ENCODE measurements around the gene BMERB1.
"Not testable (repeated sequence)": the region's sequence is repeated elsewhere in the genome, so short reads cannot be mapped to it uniquely, and the experiment has no call there.

BMERB1 gene

DNA sequence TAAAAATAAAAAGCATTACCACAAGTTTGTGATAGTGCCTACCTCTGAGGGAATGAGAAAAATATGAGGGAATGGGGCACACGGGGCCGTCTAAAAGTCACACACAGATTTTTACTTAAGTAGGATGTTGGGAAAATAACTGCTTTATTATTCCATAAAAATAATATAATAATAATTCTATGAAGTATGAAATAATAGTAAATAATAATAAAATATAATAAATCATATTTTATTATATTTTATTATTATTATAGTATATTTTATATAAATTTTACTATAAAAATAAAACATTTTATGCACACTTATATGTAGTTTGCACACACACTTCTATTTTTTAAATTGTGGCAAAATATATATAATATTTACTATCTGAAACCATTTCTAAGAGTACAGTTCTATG is 92.3 kb downstream of the BMERB1 start:
- DNase-seq, result no peak

DNA sequence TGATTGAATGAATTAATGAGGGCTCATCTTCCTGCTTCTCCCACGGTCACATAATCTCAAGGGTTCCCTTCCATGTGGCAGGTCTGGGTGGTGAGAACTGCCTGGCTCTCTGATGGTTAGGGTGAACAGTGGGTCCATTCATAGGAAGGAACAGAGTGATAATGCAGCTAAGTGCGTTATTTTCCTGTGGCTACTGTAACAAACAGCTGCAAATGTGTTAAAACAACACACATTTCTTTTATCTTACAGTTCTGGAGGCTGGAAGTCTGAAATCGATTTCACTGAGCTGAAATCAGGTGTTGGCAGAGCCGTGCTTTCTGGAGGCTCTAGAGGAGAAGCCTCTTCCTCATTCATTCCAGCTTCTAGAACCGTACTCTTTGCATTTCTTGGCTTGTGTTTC is 95.3 kb downstream of the BMERB1 start:
- no peak for DNase-seq

DNA sequence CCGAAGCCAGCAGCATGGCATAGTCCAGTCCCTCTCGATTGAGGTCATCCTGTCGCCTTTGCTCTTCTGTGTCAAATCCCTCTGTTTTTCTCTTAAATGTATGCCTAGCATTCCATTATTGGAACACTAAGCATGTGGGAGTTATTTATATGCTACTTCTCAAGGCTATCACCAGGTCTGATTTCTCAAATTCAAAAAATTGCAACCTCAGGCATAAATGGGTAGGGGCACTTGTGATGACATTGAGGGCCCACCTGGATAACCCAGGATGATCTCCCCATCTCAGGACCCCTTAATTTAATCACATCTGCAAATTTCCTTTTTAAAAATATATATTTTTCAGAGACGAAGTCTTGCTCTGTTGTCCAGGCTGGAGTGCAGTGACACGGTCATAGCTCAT is 95.7 kb downstream of the BMERB1 start:
- DNase-seq, result no peak

DNA sequence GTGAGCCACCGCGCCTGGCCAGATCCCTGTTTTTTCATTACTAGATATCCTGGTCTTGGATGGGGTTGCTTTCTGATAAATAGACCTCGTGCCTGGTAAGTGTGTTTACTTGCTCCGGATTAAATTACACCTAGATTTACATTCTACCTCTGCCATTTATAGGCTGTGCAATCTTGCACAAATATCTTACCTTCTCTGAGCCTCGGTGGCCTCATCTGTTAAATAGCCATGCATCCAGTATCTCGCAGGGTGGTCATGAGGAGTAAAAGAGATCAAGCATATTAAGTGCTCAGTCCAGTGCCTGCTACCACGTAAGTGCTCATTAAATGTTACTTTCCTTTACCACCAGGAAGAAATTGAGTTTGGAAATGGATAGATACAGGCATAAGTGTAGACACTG is 98.4 kb downstream of the BMERB1 start:
- no peak for DNase-seq

DNA sequence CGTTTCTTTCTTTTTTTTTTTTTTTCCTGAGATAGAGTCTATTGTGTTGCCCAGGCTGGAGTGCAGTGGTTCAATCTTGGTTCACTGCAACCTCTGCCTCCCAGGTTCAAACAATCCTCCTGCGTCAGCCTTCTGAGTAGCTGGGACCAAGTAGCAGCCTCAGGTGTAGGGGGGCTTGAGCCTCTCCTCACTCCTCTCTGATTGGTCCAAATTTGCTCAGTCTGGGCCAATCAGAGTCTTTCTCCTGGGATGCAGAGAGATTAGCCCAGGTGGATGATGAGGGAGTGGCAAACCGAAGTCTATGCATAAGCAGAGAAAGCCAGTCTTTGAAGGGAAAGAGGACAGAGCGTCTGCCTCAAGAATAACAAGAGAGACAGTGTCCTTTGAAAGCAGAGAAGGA is 99.0 kb downstream of the BMERB1 start:
- DNase-seq, result no peak

DNA sequence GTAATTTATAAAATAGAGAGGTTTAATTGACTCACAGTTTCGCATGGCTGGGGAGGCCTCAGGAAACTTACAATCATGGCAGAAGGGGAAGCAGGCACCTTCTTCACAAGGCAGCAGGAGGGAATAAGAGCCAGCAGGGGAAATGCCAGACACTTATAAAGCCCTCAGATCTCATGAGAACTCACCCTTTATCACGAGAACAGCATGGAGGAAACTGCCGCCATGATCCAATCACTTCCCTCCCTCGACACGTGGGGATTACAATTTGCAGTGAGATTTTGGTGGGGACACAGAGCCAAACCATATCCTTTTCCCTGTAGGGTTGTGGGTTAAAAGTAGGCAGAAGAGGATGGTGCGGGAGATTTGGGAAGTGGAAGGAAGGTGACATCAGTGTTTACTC is 101.4 kb downstream of the BMERB1 start:
- DNase-seq, result no peak

DNA sequence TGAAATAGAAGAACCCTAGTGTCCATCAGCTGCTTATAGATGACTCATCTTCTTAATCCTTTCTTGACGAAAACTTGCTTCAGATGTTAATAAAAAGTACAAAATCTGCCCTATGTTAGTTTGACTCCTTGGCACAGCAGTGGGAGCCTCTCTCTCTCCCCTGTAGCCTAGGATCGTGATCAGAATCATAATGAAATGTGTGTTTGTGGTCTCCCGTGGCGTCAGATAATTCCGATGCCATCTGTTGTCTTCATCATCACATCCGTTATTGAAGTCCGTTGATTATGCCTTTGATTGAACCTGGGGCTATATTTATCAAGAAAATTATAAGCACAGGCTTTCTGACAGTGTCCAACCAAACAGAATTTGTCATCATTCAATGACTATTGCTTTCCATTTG is 102.5 kb downstream of the BMERB1 start:
- DNase-seq, result no peak

DNA sequence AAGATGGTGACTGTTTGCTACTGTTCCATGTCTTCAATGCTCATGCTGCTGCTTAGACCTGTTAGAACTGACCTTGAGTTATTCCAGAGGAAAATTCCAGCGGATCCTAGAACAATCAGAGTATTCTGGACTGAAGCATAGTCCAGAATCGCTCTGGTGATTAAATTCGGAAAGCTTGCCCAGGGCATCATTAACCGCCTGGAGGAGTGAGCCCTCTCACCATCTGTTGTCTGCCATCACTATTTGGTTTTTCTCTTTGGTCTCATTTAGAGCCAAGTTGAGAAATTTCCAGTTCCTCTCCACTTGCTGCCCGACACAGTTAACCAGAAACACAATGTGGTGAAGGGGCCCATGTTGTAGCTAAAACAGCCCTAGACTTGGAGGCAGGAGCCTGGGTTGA is 104.1 kb downstream of the BMERB1 start:
- DNase-seq, result no peak

DNA sequence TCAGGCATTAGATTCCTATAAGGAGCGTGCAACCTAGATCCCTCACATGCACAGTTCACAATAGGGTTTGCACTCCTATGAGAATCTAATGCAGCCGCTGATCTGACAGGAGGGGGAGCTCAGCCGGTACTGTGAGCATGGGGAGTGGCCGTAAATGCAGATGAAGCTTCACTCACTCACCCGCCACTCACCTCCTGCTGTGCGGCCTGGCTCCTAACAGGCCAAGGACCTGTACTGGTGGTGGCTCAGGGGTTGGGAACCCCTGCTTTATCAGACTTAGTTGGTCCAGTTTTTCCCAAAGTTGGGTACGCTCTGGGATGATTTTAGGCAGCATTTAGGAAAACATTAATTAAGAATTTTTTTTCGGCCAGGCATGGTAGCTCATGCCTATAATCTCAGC is 104.8 kb downstream of the BMERB1 start:
- no peak for DNase-seq

DNA sequence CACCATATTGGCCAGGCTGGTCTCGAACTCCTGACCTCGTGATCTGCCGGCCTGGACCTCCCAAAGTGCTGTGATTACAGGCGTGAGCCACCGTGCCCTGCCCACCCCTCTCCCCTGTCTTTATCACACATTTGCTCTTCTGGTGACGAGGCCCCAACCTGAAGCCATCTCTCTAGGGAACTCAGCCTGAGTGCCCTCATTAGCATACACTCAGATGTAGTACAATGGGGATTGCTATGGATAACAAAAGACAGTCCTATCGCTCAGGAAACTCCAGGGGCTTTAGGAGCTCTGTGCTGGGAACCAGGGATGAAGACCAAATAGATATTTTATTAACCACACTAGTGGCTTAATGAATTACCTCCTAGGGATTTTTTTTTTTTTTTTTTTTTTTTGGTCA is 107.9 kb downstream of the BMERB1 start:
- DNase-seq, result no peak

DNA sequence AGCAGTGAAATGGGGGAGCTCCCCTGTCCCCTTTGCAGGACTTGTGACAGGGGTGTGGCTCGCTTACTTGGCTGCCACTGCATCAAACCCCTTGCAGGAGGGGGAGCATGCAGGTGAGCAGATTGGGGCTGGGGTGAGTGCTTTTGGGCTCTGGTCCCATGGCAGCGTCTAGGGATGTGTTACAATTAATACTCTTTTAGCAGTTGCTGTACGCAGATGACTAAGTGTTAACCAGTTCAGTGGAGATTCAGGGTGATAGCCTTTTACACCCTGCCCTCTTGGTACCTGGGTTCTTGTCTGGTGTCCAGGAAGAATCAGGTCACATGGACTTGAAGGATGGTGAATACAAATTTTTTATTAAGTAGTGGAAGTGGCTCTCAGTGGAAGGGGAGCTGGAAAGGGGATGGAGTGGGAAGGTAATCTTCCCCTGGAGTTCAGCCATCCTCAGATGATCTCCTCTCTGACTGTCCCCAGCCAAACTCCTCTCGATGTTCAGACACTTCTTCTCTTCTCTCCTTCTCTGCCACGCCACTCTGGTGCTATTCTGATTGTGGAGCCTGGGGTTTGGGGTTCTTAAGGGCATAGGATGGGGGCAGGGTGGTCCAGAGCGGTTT is 108.5 kb downstream of the BMERB1 start:
- no peak for DNase-seq

DNA sequence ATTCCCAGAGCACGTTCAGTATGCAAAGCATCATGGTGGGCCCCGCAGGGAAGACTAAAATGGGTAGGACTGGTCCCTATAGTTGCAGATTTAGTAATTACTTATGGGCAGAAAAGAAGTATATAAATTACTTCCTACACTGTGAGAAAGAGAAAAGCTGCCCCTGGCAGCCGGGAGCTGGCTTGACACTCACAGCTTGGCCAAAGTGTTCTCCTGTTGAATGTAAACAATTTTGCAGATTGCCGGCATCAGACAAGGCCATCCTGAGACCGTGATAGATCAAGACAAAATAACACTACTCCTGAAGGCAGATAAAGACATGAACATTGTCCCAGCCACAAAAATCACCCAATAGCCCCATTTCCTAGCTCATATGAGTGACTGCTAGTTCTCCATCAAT is 110.0 kb downstream of the BMERB1 start:
- no peak for DNase-seq

DNA sequence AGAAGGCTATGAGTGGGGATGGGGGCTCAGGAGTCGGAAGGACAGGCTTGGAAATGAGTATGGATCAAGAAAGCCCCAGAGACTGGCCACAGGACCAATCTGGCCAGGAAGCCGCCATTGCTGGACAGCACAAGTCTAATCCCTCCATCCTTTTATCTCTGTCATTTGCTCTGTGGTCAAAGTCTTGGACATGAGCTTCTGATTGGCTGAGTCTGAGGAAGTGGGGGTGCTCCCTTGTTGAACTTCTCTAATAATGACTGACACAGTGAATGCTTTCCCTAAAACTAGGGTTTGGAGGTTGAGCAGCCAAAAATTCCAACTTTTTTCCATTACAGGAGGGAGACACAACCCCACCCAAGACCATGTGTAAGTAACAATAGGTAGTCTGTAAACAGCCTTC is 111.2 kb downstream of the BMERB1 start:
- no peak for DNase-seq

DNA sequence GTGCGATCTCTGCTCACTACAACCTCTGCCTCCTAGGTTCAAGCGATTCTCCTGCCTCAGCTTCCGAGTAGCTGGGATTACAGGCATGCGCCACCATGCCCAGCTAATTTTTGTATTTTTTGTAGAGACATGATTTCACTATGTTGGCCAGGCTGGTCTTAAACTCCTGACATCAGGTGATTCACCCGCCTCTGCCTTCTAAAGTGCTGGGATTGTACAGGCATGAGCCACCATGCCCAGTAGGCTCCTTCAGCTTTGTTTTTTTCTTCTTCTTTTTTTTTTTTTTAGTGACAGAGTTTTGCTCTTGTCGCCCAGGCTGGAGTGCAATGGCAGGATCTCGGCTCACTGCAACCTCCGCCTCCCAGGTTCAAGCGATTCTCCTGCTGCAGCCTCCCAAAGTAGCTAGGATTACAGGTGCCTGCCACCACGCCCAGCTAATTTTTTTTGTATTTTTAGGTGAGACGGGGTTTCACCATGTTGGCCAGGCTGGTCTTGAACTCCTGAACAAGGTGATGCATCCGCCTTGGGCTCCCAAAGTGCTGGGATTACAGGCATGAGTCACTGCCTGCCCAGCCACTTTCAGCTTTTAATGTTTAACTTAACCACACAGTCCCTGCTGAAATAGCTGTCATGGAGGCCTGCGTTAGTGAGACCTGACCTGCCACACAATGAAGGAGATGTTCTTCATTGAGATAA is 112.8 kb downstream of the BMERB1 start:
- not testable (repeated sequence) for DNase-seq

DNA sequence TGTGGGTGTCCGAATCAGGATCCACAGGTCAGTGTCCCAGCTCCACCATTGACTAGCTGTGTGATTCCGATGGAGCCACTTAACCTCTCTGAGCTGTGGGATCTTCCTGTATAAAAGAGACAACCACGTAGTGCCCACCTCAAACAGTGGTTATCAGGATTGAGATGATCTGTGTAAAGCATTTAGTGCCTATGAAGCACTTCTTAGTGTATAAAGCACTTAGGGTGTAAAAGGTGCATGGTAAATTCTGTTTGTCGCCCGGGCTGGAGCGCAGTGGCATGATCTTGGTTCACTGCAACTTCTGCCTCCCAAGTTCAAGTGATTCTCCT is 113.3 kb downstream of the BMERB1 start:
- no peak for DNase-seq

DNA sequence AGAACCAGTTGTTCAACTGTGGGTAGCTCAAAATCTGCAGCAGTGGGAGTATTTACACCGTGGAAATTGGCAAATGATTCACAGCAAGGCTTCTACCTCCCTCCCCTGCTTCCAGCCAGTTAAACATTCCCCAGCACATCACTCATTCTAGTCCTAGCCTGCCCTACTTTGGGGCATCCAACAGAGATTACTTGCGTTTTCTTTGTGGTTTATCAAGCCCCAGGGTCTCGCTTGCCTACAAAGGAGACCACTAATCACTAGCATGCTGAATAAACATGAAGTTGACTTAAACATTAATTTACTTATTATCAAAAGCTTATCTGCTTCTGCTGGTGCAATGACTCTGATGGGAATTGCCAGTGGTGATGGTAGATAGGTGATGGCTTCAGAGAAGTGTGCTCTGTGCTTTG is 114.1 kb downstream of the BMERB1 start:
- DNase-seq, result no peak

DNA sequence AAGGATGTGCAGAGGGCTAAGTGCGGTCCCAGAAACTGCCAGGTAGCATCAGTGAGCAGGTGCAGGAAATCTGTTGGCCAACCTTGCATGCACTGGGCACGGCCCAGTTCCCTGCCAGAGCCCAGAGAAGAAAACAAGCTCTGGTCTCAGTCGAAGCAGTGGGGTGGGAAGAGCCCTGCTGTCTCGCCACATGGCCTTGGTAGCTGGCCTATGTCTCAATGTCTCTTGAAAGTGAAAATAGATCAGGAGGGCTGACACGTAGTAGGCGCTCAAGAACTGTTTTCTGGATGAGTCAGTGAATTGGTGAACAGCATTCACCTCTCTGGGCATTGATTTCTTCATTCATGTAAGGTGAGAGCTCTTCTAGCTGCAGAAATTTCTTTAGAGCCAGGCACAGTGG is 118.1 kb downstream of the BMERB1 start:
- no peak for DNase-seq

DNA sequence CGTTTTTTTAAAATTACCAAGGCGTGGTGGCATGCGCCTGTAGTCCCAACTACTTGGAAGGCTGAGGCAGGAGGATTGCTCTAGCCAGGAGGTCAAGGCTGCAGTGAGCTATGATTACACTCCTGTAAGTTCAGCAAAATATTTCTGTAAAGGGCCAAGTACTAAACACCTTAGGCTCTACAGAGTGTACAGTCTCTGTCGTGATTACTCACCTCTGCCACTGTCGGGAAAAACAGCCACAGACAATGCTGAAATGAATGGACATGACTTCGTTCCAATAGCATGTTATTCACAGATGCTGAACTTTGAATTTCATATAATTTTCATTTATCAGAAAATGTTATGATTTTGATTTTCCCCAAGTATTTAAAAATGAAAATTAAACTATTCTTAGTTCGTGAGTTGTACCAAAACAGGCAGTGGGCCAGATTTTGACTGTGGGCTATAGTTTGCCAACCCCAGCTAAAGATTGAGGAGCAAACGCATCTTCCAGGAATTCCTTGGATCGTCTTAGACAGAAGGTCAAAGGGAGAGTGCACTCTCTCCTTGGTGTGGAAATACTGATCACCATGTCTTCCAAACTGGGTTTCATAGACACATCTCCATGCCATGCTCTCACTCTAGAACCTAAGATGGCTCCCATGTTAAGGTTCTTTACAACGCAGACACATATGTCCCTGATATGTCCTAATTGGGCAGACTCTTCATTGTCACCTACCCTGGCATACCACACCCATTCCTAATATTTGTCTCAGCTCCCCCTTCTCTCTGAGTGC is 119.1 kb downstream of the BMERB1 start:
- no peak for DNase-seq

DNA sequence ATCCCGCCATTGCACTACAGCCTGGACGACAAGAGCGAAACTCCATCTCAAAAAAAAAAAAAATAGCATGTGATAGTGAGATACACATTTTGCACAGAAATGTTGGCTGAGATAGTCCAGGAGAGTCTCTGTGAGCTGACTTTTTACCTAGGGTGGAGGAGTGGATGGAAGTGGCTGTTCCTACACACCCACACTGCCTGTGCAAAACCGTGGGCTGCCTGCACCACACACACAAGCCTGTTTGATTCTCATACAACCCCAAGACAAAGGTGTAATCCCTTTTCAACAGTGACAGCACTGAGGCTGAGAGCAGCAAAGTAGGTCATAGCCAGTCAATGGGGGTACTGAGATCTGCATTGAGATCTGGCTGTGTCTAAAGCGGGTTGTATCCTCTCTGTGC is 121.7 kb downstream of the BMERB1 start:
- DNase-seq, result no peak

DNA sequence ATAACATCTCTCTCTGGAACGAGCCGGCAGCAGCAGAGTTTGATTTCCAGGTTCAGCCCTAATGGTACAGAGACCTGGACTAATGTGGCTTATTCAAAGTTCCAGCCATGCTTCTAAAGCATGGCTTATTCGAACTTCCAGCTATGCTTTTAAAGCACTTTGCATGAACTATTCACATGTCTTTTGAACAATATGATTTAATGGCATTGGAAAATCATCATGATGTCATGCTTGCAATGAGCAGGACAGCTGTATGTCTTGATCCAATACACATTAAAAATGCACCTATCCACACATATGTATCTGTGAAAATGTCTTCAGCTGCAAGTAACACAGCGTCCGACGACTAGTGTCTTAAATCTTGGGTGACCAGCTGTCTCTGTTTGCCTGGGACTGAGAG is 122.9 kb downstream of the BMERB1 start:
- DNase-seq, result no peak

DNA sequence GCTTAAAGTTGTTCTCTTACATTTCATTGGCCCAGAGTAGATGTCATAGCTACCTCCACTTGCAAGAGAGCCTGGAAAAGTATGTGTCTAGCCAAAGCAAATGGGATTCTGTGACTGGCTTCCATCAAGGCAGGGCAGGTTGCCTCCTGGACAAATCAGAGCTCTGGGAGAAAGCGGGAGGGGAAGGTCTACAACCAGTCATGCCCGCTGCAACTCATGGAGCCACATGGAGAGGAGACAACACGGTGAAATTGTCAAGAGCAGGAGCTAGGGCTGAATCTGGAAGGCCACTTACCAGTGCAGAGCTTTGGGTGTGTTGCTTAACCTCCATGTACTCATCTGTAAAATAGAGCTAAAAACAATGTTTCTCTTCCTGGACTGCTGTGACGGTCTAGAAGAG is 124.8 kb downstream of the BMERB1 start:
- DNase-seq, result no peak

DNA sequence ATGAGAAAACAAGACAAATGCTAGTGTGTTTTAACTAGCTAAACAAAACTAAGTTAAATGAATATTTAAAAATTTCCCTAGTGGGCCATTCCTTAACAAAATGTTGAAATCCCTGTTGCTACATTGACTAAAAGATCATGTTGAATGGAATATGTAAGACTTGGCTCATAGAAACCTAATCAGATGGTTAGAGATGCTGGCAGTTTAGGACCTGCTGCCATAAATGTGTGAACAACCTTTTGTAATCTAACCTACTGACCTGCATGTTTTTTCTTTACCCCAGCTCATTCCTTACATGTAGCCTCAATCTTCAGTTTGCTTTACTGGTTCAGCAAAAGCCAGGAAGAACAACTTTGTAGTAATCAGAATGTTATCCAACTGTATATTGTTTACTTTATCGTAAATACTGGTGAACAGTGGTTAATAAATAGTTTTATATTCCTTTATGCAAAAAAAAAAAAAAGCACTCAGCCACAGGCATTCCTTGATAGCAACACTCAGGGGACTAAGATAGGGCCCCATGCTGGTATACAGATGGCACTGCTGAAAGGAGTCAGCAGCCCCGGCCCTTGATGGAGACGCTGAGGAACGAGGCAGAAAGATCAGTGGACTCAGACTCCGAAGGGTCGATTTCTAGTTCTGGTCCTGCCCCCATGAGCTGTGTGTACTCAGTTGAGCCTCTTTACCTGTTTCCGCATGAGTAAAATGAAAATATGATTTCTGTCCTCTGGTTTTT is 130.4 kb downstream of the BMERB1 start:
- DNase-seq, result no peak

DNA sequence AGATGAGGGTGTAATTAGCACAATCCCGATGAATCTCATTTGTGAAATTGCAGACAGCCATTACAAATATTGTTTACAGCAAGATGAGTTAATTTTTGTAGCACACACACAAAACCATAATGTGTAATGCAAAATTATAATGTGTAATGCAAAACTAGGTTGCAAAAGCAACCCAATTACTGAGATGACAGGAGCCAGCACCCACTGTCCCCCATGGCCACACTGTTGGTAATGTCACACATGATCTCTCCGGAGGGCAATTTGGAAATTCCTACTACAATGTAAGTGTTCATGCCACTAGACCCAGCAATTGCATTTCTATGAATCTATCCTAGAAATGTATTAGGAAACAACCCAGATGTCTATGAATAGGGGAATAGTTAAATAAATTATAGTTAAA is 131.7 kb downstream of the BMERB1 start:
- no peak for DNase-seq

DNA sequence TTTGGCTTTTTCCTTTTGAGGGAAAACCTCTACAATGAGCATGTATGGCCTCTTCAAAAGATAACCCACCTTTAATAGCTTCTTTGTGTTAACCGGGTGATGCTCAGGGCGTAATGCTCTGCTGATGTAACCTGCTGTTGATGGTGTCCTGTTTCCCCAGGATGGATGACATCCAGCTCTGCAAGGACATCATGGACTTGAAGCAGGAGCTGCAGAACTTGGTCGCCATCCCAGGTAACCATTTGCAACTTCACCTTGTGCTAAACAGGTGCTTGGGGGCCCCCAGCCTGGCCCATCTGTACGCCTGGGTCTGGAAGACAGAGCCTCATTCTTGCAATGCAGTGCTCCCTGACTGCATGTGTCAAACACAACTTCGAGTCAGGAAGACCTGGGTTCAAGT is 133.4 kb downstream of the BMERB1 start:
- no peak for DNase-seq

All from NCI-H1092 (cell line).